ENCODE data around the gene NDUFB8.

NDUFB8 gene

GRCh38 chr10:100504096-100504495 lies 25.6 kb downstream of the NDUFB8 start:
- no peak overlapping the region for H3K4me3 ChIP-seq (replicated peaks; ENCODE audit: low read depth, low read length)
- peak; percentile 61 for DNase-seq (ENCODE audit: extremely low read depth, low read depth)
- TF ChIP-seq CTCF (IDR thresholded peaks at IDR 0.05; ENCODE audit: low read depth, low read length, missing control alignments), result no peak

- no peak for TF ChIP-seq CTCF (IDR thresholded peaks at IDR 0.05; ENCODE audit: low read depth, low read length, missing control alignments)
- DNase-seq (ENCODE audit: extremely low read depth, low read depth), result peak; percentile 59
- no peak overlapping the region for H3K4me3 ChIP-seq (replicated peaks; ENCODE audit: low read depth, low read length)
Measured at GRCh38 chr10:100502926-100503494, 26.7 kb downstream of the NDUFB8 start.

DNA sequence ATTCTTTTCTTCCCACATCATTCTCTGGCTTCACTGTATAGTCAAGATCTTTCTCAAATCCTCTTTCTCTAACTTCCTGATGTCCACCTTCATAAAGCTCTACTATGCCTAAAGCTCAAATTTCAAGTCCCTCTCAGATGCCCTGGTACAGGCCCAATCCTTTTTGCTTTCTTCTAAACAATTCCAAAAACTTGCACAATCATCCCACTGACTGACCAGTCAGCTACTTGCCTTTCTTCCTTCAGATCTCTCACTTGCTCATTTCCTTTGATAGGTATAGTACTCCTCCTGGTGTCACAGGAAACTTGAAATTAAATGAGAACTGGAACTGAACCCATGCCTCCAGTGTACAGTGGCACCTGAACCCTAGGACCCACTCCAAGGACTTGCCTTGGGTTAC lies 28.2 kb downstream of the NDUFB8 start:
- no peak overlapping the region for H3K4me3 ChIP-seq (replicated peaks; ENCODE audit: low read depth, low read length)
- DNase-seq (ENCODE audit: extremely low read depth, low read depth), result no peak
- TF ChIP-seq CTCF (IDR thresholded peaks at IDR 0.05; ENCODE audit: low read depth, low read length, missing control alignments), result no peak

DNA sequence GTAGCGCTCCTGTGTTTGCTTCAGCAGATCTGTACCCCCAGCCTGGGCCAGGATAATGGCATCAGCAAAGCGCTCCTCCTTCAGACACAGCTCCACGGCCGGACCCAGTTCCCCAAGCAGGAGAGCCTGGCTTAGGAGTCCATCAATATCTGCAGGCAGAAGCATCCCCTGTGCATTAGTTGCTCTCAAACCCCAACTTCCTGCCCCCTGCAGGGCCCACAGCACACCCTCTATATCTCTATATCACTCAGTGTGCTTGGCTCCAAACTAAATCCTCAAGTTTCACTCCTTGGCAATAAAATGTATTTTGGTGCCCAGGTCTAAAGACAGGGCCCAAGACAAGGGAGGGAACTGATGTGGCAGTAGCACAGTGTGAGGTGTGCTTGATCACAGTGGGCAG lies 31.6 kb downstream of the NDUFB8 start:
- no peak for TF ChIP-seq CTCF (IDR thresholded peaks at IDR 0.05; ENCODE audit: low read depth, low read length, missing control alignments)
- H3K4me3 ChIP-seq (replicated peaks; ENCODE audit: low read depth, low read length), result no peak overlapping the region
- DNase-seq (ENCODE audit: extremely low read depth, low read depth), result no peak

DNA sequence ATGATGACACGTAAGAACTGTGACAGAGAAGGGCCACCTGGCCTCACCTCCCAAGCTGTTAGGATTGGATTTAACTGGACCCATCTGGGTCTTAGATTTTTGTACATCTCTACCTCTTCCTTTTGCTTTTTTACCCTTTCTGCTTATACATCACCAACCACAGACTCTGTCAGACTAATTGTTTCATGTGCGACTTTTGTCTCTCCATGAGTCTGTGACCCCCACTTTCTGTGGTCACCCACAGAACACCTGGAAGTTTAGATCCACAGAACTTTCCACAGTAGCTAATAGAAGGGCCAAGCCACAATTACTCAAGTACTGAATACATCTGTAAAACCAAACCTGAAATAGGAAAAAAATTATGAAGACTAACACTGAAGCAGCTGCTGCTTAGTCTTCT lies 33.1 kb downstream of the NDUFB8 start:
- no peak overlapping the region for H3K4me3 ChIP-seq (replicated peaks; ENCODE audit: low read depth, low read length)
- TF ChIP-seq CTCF (IDR thresholded peaks at IDR 0.05; ENCODE audit: low read depth, low read length, missing control alignments), result no peak
- DNase-seq (ENCODE audit: extremely low read depth, low read depth), result no peak

DNA sequence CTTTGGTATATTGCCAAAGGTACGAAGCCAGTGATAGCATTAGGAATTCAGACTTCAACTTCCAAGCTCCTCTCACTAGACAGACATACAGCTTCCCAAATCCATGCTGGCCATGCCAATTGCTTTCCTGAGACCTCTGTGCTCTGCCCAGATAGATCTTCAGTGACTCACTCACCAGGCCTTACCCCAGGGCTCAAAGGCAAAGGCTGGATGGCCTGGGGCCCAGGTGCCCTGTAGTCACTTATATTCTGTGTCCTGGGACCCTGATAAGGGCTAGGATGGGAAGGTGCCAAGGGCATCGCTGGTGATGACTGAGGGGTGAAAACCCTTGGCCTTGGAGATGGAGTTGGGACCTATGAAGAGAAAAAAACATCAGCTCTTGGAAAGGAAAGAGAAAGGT lies 39.1 kb downstream of the NDUFB8 start:
- no peak for TF ChIP-seq CTCF (IDR thresholded peaks at IDR 0.05; ENCODE audit: low read depth, low read length, missing control alignments)
- no peak overlapping the region for H3K4me3 ChIP-seq (replicated peaks; ENCODE audit: low read depth, low read length)
- DNase-seq (ENCODE audit: extremely low read depth, low read depth), result no peak

DNA sequence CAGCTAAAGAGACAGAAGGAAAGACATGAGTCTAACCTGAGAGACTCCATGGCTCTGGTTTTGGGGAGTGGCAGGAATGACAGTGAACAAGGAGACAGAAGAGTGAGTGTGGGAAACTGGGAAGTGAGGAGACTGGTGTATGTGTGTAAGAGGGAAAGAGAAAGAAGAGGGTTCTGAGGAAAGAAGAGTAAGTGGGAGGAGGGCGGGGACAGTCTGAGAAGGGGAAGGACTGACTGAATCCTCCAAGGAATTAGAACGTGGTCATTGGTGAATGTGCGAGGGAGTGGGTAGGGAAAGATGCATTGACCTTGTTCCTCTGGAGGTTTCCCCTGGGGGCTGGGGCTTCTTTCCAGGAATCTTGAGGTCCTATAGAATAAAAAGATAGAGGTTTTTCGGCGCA lies 40.3 kb downstream of the NDUFB8 start:
- H3K4me3 ChIP-seq (replicated peaks; ENCODE audit: low read depth, low read length), result no peak overlapping the region
- no peak for TF ChIP-seq CTCF (IDR thresholded peaks at IDR 0.05; ENCODE audit: low read depth, low read length, missing control alignments)
- no peak for DNase-seq (ENCODE audit: extremely low read depth, low read depth)

Data from HFF-Myc (cell line).